Immature natural killer cell (primary cell): ENCODE measurements around the gene BCL3. TPM values are rescaled to one million over a fixed set of nuclear protein-coding genes. Genes with fewer than 3 reads are reported as not detected.
"Not testable (repeated sequence)": the region's sequence is repeated elsewhere in the genome, so short reads cannot be mapped to it uniquely, and the experiment has no call there.

ENCODE experiments used
- DNase-seq, 3 donors: peaks; one replicate each; pipeline ENCODE4 v3.0.0; 2022; ENCODE audit warnings: mixed read lengths in 1 of 3
- H3K27ac Mint-ChIP-seq, 6 donors: one replicate each; pipeline ENCODE4 v1.8.0; 2020; ENCODE audit warnings: mixed read lengths in 6 of 6, mild to moderate bottlenecking in 5 of 6, inconsistent platforms in 4 of 6, moderate library complexity in 3 of 6
- H3K27me3 Mint-ChIP-seq, 3 donors: one replicate each; pipeline ENCODE4 v1.8.0; 2020 to 2021; ENCODE audit warnings: low read depth in 3 of 3, mild to moderate bottlenecking in 3 of 3, mixed read lengths in 3 of 3, moderate library complexity in 3 of 3, inconsistent platforms in 1 of 3
- H3K36me3 Mint-ChIP-seq, 3 donors: one replicate each; pipeline ENCODE4 v1.8.0; 2020; ENCODE audit warnings: mixed read lengths in 3 of 3, inconsistent platforms in 2 of 3, mild to moderate bottlenecking in 2 of 3
- H3K4me1 Mint-ChIP-seq, 2 donors: one replicate each; pipeline ENCODE4 v1.8.0; 2020; ENCODE audit warnings: inconsistent platforms in 2 of 2, mild to moderate bottlenecking in 2 of 2, mixed read lengths in 2 of 2, moderate library complexity in 1 of 2
- H3K4me3 Mint-ChIP-seq, 5 donors: one replicate each; pipeline ENCODE4 v1.8.0; 2020; ENCODE audit warnings: mild to moderate bottlenecking in 5 of 5, mixed read lengths in 5 of 5, inconsistent platforms in 3 of 5, moderate library complexity in 3 of 5
- H3K9me3 Mint-ChIP-seq, 6 donors: one replicate each; pipeline ENCODE4 v1.8.0; 2020; ENCODE audit warnings: mild to moderate bottlenecking in 6 of 6, mixed read lengths in 6 of 6, inconsistent platforms in 4 of 6, moderate library complexity in 3 of 6
- polyA plus RNA-seq, 3 donors: library from polyadenylated mRNA; unstranded; fragments of 300-500 nt; fragmentation: Illumina TruSeq; gene quantifications; one replicate each; pipeline ENCODE4 v1.2.3, GENCODE V29; 2021

The BCL3 gene
- polyA plus RNA-seq, 3 donors from 2014 or later: 5.6 to 10.2 (median 10.2) TPM

GRCh38 chr19:44712864-44713515 lies 35.5 kb upstream of the BCL3 start:
- Mint-ChIP-seq H3K27ac (no peak overlapping the region), H3K4me3 (no peak overlapping the region), H3K27me3 (peaks cover 0 to 6% (median 0%) of the 10 kb centered on the region in 3 donors), H3K36me3 (no peaks in the 10 kb centered on the region), H3K4me1 (peaks cover 7 to 9% of the 10 kb centered on the region in 2 donors), H3K9me3 (no peaks in the 10 kb centered on the region)
- DNase-seq: no peak

- Mint-ChIP-seq H3K27me3 (peaks cover 0 to 6% (median 0%) of the 10 kb centered on the region in 3 donors), H3K9me3 (no peaks in the 10 kb centered on the region), H3K36me3 (no peaks in the 10 kb centered on the region), H3K27ac (no peak overlapping the region), H3K4me3 (no peak overlapping the region), H3K4me1 (peaks cover 7 to 9% of the 10 kb centered on the region in 2 donors)
- no peak for DNase-seq
These were observed 33.8 kb upstream of the BCL3 start for GRCh38 chr19:44714597-44715169.

GRCh38 chr19:44717603-44718002 lies 30.9 kb upstream of the BCL3 start:
- H3K27me3 Mint-ChIP-seq: peaks cover 0 to 5% (median 3%) of the 10 kb centered on the region in 3 donors

GRCh38 chr19:44718441-44719261 lies 29.9 kb upstream of the BCL3 start:
- DNase-seq: no peak
- peaks cover 7 to 10% of the 10 kb centered on the region in 2 donors for H3K4me1 Mint-ChIP-seq
- no peaks in the 10 kb centered on the region for H3K9me3 Mint-ChIP-seq
- H3K27ac Mint-ChIP-seq: no peak overlapping the region
- peaks cover 3 to 7% (median 5%) of the 10 kb centered on the region in 3 donors for H3K27me3 Mint-ChIP-seq
- no peak overlapping the region for H3K4me3 Mint-ChIP-seq
- H3K36me3 Mint-ChIP-seq: no peaks in the 10 kb centered on the region

More at GRCh38 chr19:44717603-44718002, 30.9 kb upstream of the BCL3 start:
- Mint-ChIP-seq H3K4me3 (no peak overlapping the region), H3K27ac (no peak overlapping the region), H3K4me1 (peaks cover 2 to 3% of the 10 kb centered on the region in 2 donors), H3K9me3 (no peaks in the 10 kb centered on the region), H3K36me3 (no peaks in the 10 kb centered on the region)
- DNase-seq: no peak

GRCh38 chr19:44719262-44719701 lies 29.2 kb upstream of the BCL3 start:
- Mint-ChIP-seq H3K27me3 (peaks cover 3 to 12% (median 5%) of the 10 kb centered on the region in 3 donors), H3K9me3 (no peaks in the 10 kb centered on the region), H3K4me1 (peaks cover 14 to 17% of the 10 kb centered on the region in 2 donors), H3K4me3 (no peak overlapping the region), H3K36me3 (no peaks in the 10 kb centered on the region), H3K27ac (no peak overlapping the region)
- no peak for DNase-seq

GRCh38 chr19:44720396-44720795 lies 28.1 kb upstream of the BCL3 start:
- not testable (repeated sequence) for DNase-seq, H3K27ac Mint-ChIP-seq, H3K36me3 Mint-ChIP-seq, H3K4me3 Mint-ChIP-seq, H3K9me3 Mint-ChIP-seq
- Mint-ChIP-seq H3K27me3 (peaks cover 0 to 12% (median 6%) of the 10 kb centered on the region in 3 donors), H3K4me1 (peaks cover 18 to 23% of the 10 kb centered on the region in 2 donors)

GRCh38 chr19:44720945-44721344 lies 27.6 kb upstream of the BCL3 start:
- peaks cover 18 to 23% of the 10 kb centered on the region in 2 donors for H3K4me1 Mint-ChIP-seq
- no peaks in the 10 kb centered on the region for H3K9me3 Mint-ChIP-seq
- H3K36me3 Mint-ChIP-seq: no peaks in the 10 kb centered on the region
- H3K27ac Mint-ChIP-seq: no peak overlapping the region
- peaks cover 0 to 12% (median 6%) of the 10 kb centered on the region in 3 donors for H3K27me3 Mint-ChIP-seq
- DNase-seq: no peak
- H3K4me3 Mint-ChIP-seq: no peak overlapping the region

- H3K9me3 Mint-ChIP-seq: not testable (repeated sequence)
- H3K27me3 Mint-ChIP-seq: peaks cover 0 to 12% (median 6%) of the 10 kb centered on the region in 3 donors
These were observed 27.1 kb upstream of the BCL3 start for GRCh38 chr19:44721369-44721768.

GRCh38 chr19:44722131-44723121 lies 26.1 kb upstream of the BCL3 start:
- DNase-seq: peak in 1 of 3 donors; percentile 24
- no peak overlapping the region for H3K4me3 Mint-ChIP-seq
- peaks cover 18 to 23% of the 10 kb centered on the region in 2 donors for H3K4me1 Mint-ChIP-seq
- peaks cover 0 to 12% (median 6%) of the 10 kb centered on the region in 3 donors for H3K27me3 Mint-ChIP-seq
- H3K9me3 Mint-ChIP-seq: no peaks in the 10 kb centered on the region
- H3K36me3 Mint-ChIP-seq: no peaks in the 10 kb centered on the region
- peak overlapping the region in 1 of 6 donors; percentile 48 for H3K27ac Mint-ChIP-seq

More at GRCh38 chr19:44721369-44721768, 27.1 kb upstream of the BCL3 start:
- not testable (repeated sequence) for H3K36me3 Mint-ChIP-seq, H3K27ac Mint-ChIP-seq, H3K4me3 Mint-ChIP-seq, DNase-seq
- H3K4me1 Mint-ChIP-seq: peaks cover 18 to 23% of the 10 kb centered on the region in 2 donors

- H3K4me1 Mint-ChIP-seq: peaks cover 27 to 31% of the 10 kb centered on the region in 2 donors
These were observed 25.1 kb upstream of the BCL3 start for GRCh38 chr19:44723299-44723951.

GRCh38 chr19:44723952-44724319 lies 24.6 kb upstream of the BCL3 start:
- no peaks in the 10 kb centered on the region for H3K9me3 Mint-ChIP-seq
- peak overlapping the region in 4 of 6 donors; percentile 36 to 73 (median 64) for H3K27ac Mint-ChIP-seq
- H3K4me3 Mint-ChIP-seq: peak overlapping the region in 1 of 5 donors; percentile 49
- peaks cover 0 to 14% (median 6%) of the 10 kb centered on the region in 3 donors for H3K27me3 Mint-ChIP-seq
- DNase-seq: peak; percentile 81 to 83 (median 82)
- no peaks in the 10 kb centered on the region for H3K36me3 Mint-ChIP-seq
- peaks cover 27 to 31% of the 10 kb centered on the region in 2 donors for H3K4me1 Mint-ChIP-seq

More at GRCh38 chr19:44723299-44723951, 25.1 kb upstream of the BCL3 start:
- no peak overlapping the region for H3K4me3 Mint-ChIP-seq
- DNase-seq: no peak
- H3K27ac Mint-ChIP-seq: peak overlapping the region in 2 of 6 donors; percentile 61 to 71
- peaks cover 0 to 14% (median 6%) of the 10 kb centered on the region in 3 donors for H3K27me3 Mint-ChIP-seq
- no peaks in the 10 kb centered on the region for H3K36me3 Mint-ChIP-seq
- no peaks in the 10 kb centered on the region for H3K9me3 Mint-ChIP-seq

- Mint-ChIP-seq H3K36me3 (no peaks in the 10 kb centered on the region), H3K4me1 (peaks cover 27 to 31% of the 10 kb centered on the region in 2 donors), H3K27me3 (peaks cover 2 to 15% (median 6%) of the 10 kb centered on the region in 3 donors), H3K27ac (no peak overlapping the region), H3K9me3 (no peaks in the 10 kb centered on the region), H3K4me3 (no peak overlapping the region)
- DNase-seq: no peak
These were observed 23.3 kb upstream of the BCL3 start for GRCh38 chr19:44725251-44725650.
